ENCODE results near the gene PUM1.
A peak's percentile ranks its signal among the peaks of the same experiment; 100 is the strongest.
"Not testable (repeated sequence)": the region's sequence is repeated elsewhere in the genome, so short reads cannot be mapped to it uniquely, and the experiment has no call there.

The PUM1 gene

DNA sequence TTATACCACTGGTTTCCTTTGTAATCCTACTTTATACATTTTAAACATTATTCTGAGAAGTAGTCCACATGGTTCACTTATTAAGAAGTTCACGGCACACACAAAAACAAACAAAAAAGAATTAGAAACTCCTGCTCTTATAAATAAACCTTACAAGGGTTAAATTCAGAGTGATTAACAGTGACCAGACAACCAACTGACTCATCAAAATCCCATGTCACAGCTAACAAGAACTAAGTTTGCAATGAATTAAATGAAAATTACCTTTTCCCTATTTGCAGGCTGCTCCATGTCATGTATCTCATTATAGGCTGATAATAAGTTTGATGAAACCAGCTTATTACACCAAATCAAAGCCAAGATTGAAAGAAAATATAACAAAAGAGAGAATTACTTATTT is 77.5 kb downstream of the PUM1 start:
- no peak for DNase-seq

DNA sequence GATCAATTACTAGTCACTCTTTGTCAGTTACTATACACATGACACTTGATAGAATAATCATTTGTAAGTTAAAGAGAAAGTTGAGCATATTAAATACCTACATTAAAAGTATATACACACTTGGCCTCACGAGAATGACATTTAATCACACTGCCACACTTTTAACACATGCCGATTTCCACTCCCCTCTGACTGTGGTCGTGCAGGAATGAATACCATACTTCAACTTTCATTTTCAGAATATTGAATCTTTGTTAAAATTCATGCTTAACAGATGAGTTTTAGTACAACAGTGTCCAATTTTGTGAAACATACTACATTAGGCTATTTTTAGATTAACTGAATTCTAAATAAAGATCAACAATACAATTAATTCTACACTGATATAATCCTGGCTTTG is 78.8 kb downstream of the PUM1 start:
- DNase-seq, result no peak

DNA sequence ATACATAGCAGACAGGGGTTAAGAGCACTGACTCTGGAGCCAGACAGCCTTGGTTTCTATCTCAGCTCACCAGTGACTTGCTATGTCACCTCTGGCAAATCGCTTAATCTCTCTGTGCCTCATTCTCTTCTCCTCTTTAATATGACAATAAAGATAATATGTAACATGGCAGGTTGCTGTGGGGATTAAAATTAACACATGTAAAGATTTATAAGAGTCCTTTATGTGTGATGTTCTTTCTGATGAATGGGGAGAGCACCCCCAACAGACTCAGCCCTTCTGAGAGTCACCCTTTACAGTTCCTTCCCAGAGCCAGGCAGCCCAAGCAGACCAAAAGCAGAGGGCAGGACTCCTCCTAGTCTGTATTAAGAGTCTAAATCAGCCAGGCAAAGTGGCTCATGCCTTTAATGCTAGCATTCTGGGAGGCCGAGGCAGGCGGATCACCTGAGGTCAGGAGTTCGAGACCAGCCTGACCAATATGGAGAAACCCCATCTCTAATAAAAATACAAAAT is 80.5 kb downstream of the PUM1 start:
- no peak for DNase-seq

GRCh38 chr1:30984165-30984889 is 81.2 kb downstream of the PUM1 start:
- no peak for DNase-seq

DNA sequence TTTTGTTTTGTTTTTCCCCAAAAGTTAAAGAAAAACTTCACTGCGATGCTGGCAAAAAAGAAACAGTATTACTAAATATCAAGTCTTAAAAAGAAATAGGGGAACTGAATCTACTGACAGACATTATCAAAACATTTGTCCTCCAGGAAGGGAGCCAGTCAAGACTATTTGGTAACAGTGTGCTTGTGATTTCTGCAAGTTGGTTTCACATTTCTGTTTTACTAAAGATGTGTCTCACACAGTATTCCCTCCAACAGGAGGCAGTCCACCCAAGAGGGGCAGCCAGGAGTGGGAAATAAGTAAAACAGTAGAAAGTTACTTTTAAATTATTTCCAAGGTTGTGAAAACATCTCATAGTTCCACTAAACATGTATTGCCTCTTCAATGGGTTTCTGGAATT is 82.6 kb downstream of the PUM1 start:
- DNase-seq, result no peak

DNA sequence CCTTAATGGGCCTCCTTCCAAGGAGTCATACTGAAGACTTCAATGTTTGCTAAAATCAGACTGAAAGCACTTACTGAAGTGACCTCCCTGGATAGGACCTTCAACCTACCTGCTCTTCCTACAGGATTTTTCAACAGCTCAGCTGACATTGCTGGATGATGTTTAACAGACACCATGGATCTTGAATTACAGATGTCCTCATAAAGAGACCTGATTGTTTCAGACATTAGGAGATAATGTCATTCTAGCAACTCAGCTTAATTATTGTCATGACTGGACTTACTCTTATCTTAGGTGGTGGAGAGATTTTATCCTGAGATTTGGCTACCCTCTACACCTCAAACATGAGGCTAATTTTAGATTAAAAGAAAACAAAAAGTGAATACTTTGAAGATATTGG is 83.1 kb downstream of the PUM1 start:
- no peak for DNase-seq

DNA sequence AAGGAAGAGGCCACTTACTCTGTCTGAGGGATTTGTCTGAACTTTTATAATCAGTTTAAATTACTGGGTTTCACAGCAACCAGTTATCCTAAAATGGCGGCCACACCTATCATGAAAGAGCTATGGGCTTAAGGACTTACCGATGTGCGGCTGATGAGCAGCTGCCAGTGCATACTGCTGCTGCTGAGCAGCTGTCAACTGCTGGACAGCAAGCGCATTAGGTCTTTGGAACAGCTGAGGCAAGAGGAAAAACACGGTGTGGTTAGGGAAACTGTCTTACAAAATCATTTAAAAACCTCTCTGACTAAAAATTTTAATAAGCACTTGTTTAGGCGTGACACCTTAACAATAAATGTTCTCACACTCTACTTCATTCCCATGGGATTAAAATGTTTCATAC is 84.3 kb downstream of the PUM1 start:
- no peak for DNase-seq

GRCh38 chr1:30977511-30977910 is 88.0 kb downstream of the PUM1 start:
- no peak for DNase-seq

DNA sequence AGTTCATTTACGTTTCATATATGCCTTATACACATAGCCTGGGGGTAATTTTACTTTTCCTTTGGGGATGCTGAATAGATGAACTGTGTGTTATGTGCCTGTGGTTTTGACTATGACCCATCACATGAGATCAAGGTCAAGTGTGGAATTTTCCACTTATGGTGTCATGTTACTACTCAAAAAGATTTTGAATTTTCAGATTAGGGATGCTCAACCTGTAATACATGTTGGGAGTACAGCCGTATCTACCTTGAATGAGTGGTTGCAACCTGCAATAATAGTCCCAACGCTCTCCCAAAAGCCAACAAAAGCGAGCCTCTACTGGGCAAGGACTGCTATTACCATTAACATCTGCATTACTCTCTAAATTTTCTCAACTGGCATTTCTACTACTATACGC is 88.4 kb downstream of the PUM1 start:
- no peak for DNase-seq

DNA sequence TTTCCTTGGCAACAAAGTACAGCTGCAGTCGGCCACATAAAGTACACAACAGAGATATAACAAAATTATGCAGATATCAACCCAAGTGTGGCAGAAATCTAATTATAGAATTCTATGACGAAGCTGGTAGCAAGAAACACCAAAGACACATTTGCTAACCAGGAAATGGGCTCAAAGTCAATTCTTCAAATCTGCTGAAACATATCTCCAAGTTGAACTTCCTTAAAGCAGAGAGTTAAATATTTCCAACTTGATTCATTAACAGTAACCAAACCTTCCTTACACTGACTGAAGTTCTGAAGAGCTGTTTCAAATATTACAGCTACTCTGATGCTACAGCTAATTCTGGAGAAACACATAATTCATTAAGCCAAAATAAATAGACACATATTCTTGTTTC is 89.4 kb downstream of the PUM1 start:
- no peak for DNase-seq

- no peak for DNase-seq
Measured at GRCh38 chr1:30975217-30975616, 90.3 kb downstream of the PUM1 start.

GRCh38 chr1:30974536-30974935 is 91.0 kb downstream of the PUM1 start:
- DNase-seq, result no peak

GRCh38 chr1:30972349-30972748 is 93.2 kb downstream of the PUM1 start:
- not testable (repeated sequence) for DNase-seq

DNA sequence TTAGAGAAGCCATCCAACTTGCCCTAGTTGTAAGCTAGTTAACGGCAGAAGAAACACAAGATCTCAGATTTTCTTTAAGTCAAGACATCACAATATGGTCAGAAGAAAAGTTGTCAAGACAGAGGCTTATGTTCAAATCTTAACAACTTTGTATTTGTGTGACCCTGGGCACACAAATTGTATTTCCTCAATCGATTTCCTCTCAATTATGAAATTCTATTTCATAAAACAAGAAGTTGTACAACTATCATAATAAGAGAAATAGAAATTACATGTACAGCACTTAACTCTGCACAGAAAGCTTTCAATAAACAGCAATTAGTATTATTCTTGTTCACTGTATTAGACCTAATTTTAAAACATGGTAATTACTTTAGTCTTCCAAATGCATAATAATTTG is 94.0 kb downstream of the PUM1 start:
- no peak for DNase-seq

DNA sequence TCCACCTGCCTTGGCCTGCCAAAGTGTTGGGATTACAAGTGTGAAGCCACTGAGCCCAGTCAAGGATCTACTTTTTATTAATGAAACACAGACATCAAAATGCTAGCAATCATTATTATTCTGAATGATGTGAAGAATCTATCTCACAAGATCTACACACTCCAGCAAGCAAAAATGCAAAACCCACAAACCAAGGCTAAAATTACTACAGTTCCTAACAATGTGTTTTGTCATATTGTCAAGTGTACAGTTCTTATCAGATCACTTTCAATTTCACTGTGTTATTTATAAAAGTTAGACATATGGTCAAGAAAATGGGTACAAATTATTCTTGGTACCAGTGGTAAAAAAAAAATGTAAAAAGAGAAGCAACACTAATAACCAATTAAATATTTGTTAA is 95.6 kb downstream of the PUM1 start:
- no peak for DNase-seq

DNA sequence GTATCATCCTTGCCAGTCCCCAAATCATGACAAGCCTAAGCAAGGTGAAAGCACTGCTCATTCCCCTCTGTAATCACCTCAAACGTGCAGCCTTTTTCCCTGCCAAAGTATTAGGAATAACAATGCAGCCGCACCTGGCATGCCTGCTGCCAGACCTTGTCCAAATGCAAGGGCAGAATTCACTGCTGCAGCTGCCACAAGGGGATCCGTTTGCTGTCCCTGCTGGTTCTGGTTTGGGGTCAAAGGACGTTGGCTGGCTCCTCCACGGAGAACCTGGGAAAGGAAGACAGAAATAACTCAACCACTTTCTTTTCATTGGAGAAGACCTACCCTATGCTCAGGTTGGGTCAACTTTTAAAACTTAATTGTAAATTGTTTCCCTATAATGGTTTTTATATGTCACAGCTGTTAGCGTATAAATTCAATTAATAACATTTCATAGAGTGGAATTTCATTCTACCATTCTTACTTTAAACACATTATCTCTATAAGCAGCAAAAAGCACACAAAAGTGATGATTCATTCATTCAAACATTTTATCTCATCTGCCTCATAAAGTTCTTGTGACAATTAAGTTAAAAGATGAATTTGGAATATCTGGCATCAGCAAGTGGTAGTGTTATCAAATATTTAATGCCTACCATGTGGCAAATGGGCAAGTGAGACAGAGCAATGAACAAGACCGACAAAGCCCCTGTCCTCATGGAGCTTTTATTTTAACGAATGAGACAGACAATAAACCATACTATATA is 97.1 kb downstream of the PUM1 start:
- peak; percentile 86 for DNase-seq

- peak; percentile 97 for DNase-seq
Measured at GRCh38 chr1:30966690-30967369, 98.7 kb downstream of the PUM1 start.

DNA sequence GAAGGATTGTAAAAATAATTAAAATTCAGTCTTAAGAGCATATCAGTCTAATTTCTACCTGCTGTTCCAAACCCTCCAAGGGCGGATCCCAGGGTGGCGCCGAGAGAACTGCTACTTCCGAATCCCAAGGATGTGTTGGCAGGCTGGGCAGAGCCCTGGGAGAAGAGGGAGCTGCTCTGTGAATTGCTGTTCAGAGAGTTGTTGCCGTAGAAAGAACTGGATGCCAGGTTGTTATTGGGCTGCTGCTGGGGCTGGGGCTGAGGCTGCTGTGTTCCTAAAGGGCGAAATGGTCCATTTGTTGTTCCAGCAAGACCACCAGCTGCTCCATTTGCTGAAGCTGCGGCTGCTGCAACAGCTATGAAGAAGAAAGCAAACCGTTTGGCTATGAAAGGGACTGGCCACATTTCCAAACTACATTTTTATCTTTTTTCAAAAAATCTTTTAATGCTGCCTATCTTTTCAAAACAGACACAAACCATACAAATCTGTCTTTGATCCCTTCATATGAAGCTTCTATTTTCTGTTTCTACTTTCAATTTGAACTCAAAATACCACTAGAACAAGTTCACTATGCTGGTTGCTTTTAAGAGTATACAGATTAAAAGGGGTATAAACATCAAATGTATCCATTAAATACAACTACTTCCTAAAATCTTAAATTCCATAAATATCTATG is 99.5 kb downstream of the PUM1 start:
- DNase-seq, result peak; percentile 60

GRCh38 chr1:30964706-30965105 is 100.8 kb downstream of the PUM1 start:
- no peak for DNase-seq

- no peak for DNase-seq
Measured at GRCh38 chr1:30962609-30963508, 102.7 kb downstream of the PUM1 start.

- no peak for DNase-seq
Measured at GRCh38 chr1:30957560-30958222, 107.8 kb downstream of the PUM1 start.
